HFFc6 (cell line): ENCODE measurements around the gene CADM1. TPM values are rescaled to one million over a fixed set of nuclear protein-coding genes. Genes with fewer than 3 reads are reported as not detected.

Experiments
- DNase-seq: peaks from one replicate; pipeline ENCODE4 v3.0.0-alpha.2; 2018
- H3K27ac Mint-ChIP-seq: 2 replicates; pipeline ENCODE4 v1.8.0; 2020; ENCODE audit warnings: mild to moderate bottlenecking, mixed read lengths
- H3K27me3 Mint-ChIP-seq: 2 replicates; pipeline ENCODE4 v1.8.0; 2021; ENCODE audit warnings: mild to moderate bottlenecking, moderate library complexity, mixed read lengths; ENCODE audit not compliant: insufficient read depth
- H3K36me3 Mint-ChIP-seq: 2 replicates; pipeline ENCODE4 v1.8.0; 2021; ENCODE audit warnings: low read depth, mixed read lengths
- H3K4me1 Mint-ChIP-seq: 2 replicates; pipeline ENCODE4 v1.8.0; 2020; ENCODE audit warnings: low read depth, mixed read lengths
- H3K4me3 Mint-ChIP-seq: 2 replicates; pipeline ENCODE4 v1.8.0; 2020; ENCODE audit warnings: mild to moderate bottlenecking, moderate library complexity, mixed read lengths
- H3K9me3 Mint-ChIP-seq: 2 replicates; pipeline ENCODE4 v1.8.0; 2020; ENCODE audit warnings: mild to moderate bottlenecking, mixed read lengths
- CTCF ChIP-seq: fragments of 200-600 bp; sonication (generic); IDR thresholded peaks from 2 replicates; pipeline ENCODE4 v1.5.0; 2021; ENCODE audit warnings: antibody characterized with exemption, mild to moderate bottlenecking
- total RNA-seq, 6 experiments: library from RNA; stranded (reverse); fragmentation: NEBNext Ultra II Directional; extraction: Animal tissue kit (Norgen Biotek cat#: 25700); gene quantifications; 2 replicates in 1 of 6; 3 replicates in 5 of 6; pipeline ENCODE4 v1.2.3, GENCODE V29; 2021

The CADM1 gene
- total RNA-seq, 6 experiments from 2014 or later: not detected

- TF ChIP-seq CTCF: no peak
Measured at GRCh38 chr11:115502636-115503082, 1.6 kb downstream of the CADM1 start.

DNA sequence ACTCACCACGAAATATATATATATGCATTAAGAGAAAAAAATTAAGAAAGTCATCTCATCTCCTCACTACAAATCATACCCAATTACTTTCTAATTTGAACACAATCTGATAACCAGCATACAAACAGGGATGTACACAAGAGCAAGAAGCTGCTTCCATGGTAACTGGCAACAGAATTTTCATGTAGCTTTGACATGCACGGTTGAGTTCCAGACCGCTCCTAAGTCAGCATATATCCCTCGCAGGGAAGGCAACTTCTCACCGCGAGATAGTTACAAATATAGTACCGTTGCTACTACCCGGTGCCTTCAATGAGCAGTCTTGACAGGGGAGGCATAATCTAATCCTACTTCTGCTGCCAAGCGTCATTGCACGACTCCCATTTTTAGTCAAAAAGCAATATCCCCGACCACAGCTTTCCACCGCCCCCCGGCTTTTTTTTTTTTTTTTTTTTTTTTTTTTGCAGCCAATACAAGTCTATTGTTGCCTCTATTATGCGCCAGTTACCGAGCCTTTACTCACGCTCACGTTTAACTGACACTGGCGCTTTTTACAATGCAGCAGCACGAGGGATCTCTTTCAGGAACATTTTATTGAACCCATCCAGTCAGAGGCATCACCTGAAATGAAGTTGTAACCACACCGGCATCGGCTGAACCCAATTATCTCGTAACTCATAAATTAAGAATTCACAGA lies 2.2 kb downstream of the CADM1 start:
- no peaks in the 10 kb centered on the region for H3K36me3 Mint-ChIP-seq
- TF ChIP-seq CTCF: no peak
- no peak overlapping the region for H3K27ac Mint-ChIP-seq
- peaks cover 8% of the 10 kb centered on the region for H3K9me3 Mint-ChIP-seq
- H3K27me3 Mint-ChIP-seq: peaks cover 1% of the 10 kb centered on the region; the same call in 1 of the 2 replicates
- DNase-seq: no peak
- no peak overlapping the region for H3K4me3 Mint-ChIP-seq
- no peaks in the 10 kb centered on the region for H3K4me1 Mint-ChIP-seq

More at GRCh38 chr11:115502636-115503082, 1.6 kb downstream of the CADM1 start:
- no peak overlapping the region for H3K27ac Mint-ChIP-seq
- DNase-seq: no peak
- H3K9me3 Mint-ChIP-seq: peaks cover 8% of the 10 kb centered on the region
- no peaks in the 10 kb centered on the region for H3K36me3 Mint-ChIP-seq
- no peaks in the 10 kb centered on the region for H3K4me1 Mint-ChIP-seq
- peaks cover 1% of the 10 kb centered on the region; the same call in 1 of the 2 replicates for H3K27me3 Mint-ChIP-seq
- no peak overlapping the region for H3K4me3 Mint-ChIP-seq

- H3K27me3 Mint-ChIP-seq: peaks cover 1% of the 10 kb centered on the region; the same call in 1 of the 2 replicates
- H3K4me1 Mint-ChIP-seq: no peaks in the 10 kb centered on the region
- H3K9me3 Mint-ChIP-seq: peaks cover 10% of the 10 kb centered on the region
- no peaks in the 10 kb centered on the region for H3K36me3 Mint-ChIP-seq
- DNase-seq: no peak
- no peak overlapping the region for H3K4me3 Mint-ChIP-seq
- no peak overlapping the region for H3K27ac Mint-ChIP-seq
- TF ChIP-seq CTCF: no peak
Measured at GRCh38 chr11:115501502-115501892, 2.7 kb downstream of the CADM1 start.

DNA sequence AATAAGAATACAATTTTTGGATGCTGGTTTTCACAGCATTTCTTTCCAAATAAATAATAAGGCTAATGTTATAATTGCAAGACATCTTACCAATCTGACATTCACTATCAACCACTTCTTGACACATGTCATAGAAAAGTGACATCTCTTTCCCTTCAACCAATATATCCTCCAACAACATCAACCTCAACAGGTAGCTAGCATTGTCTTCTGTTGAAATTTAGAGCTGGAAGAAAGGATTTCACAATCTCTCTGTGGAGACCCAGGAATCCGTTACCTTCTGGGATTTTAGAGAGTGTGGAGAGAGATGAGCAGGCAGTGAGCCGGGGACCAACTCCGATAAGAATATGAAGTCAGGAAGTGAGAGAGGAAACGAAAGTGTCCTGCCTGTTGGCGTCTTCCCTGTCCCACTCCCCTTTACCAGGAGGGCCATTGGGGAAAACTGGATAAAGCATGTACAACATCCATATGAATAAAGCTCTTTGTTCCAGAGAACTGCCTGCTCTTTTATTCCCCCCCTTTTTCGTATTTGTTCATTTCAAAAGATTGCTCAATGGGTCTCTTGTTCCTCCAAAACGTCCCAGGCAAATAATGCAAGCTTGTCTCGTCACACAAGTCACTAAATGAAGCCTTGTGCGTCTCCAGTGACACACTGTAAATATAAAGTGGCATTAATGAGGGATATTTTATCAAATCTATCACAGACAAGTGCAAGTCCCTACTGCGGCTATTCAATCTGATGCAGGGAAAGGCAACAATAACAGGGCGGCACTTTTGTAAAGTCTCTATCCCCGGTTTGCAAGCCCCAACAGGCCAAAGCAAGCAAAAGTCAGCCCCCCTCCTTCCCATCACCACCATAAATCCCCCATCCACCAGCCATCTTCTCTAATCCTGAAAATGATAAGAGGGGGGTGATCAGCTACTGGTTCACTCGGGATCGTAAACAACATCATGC lies 3.4 kb downstream of the CADM1 start:
- DNase-seq: no peak
- no peak for TF ChIP-seq CTCF
- Mint-ChIP-seq H3K27ac (no peak overlapping the region), H3K36me3 (no peaks in the 10 kb centered on the region), H3K4me3 (no peak overlapping the region), H3K9me3 (peaks cover 14% of the 10 kb centered on the region), H3K27me3 (peaks cover 1% of the 10 kb centered on the region; the same call in 1 of the 2 replicates), H3K4me1 (no peaks in the 10 kb centered on the region)

DNA sequence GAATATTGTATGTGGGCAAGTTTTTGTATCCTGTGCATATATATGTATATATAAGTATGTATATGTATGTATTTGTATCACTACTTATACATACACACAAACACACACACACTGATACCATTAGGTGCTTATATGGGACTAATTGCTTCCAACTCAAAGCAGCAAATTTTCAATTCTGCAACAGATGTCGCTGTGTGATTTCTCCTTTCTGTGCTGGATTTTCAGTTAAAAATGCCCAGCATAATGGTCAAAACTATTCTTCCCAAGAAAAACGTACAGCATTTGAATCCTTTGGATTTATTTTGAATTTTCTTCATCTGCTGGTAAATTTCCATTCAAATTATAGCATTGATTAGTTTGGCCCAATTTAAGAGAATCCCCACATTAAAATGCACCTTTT lies 4.3 kb downstream of the CADM1 start:
- H3K27me3 Mint-ChIP-seq: peaks cover 1% of the 10 kb centered on the region; the same call in 1 of the 2 replicates
- H3K4me3 Mint-ChIP-seq: no peak overlapping the region
- no peaks in the 10 kb centered on the region for H3K4me1 Mint-ChIP-seq
- DNase-seq: no peak
- peaks cover 14% of the 10 kb centered on the region for H3K9me3 Mint-ChIP-seq
- no peak for TF ChIP-seq CTCF
- H3K27ac Mint-ChIP-seq: no peak overlapping the region
- no peaks in the 10 kb centered on the region for H3K36me3 Mint-ChIP-seq
